Measurements from ENCODE around the gene SCYL1.
A peak's percentile ranks its signal among the peaks of the same experiment; 100 is the strongest.

The SCYL1 gene

DNA sequence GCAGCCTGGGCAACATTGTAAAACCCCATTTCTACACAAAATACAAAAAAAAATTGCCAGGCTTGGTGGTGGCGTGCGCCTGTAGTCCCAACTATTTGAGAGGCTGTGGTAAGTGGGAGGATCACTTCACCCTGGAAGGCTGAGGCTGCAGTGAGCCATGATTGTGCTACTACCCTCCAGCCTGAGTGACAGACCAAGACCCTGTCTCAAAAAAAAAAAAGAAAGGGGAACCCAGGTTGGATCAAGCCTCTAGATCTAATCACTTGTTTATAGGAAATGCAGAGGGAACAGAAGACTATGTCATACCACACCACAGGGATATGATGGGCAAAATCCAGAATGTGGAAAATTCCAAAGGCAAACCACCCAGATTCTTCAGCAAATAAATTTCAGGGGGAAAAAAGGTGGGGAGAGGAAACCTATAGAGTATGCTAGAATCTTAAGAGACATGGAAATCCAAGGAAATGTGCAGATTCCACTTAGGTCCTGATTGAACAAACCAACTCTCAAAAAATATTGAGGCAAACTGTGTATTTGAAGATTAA, 42.5 kb upstream of the SCYL1 start:
- peak in 1 of 2 donors; percentile 26 for DNase-seq (ENCODE audit: low read depth in 2 of 2)
- no peak overlapping the region for H3K4me3 ChIP-seq (replicated peaks in 1 of 2; ENCODE audit: low read depth in 2 of 2, low read length in 2 of 2)

DNA sequence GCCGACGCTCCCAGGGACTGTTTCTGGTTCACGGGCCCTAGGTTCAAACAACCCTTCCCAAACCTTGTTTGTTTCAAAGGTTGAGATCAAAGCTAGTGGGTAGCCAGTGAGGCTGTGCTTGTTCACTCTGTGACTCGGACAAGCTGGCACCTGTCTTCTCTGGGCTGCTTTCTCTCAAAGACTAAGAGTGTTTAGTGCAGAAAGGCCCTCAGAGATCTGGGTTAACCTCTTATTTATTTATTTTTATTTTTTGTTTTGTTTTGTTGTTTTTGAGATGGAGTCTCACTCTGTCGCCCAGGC, 39.0 kb upstream of the SCYL1 start:
- no peak for DNase-seq (ENCODE audit: low read depth in 2 of 2)
- TF ChIP-seq CTCF (IDR thresholded peaks at IDR 0.05; ENCODE audit: low read depth, low read length), result no peak
- no peak overlapping the region for H3K4me3 ChIP-seq (replicated peaks in 1 of 2; ENCODE audit: low read depth in 2 of 2, low read length in 2 of 2)

More for the DNA sequence above, 42.5 kb upstream of the SCYL1 start:
- TF ChIP-seq CTCF (IDR thresholded peaks at IDR 0.05; ENCODE audit: low read depth, low read length), result no peak

GRCh38 chr11:65486570-65487466, 38.1 kb upstream of the SCYL1 start:
- H3K4me3 ChIP-seq (replicated peaks in 1 of 2; ENCODE audit: low read depth in 2 of 2, low read length in 2 of 2), result no peak overlapping the region
- no peak for TF ChIP-seq CTCF (IDR thresholded peaks at IDR 0.05; ENCODE audit: low read depth, low read length)
- DNase-seq (ENCODE audit: low read depth in 2 of 2), result no peak

DNA sequence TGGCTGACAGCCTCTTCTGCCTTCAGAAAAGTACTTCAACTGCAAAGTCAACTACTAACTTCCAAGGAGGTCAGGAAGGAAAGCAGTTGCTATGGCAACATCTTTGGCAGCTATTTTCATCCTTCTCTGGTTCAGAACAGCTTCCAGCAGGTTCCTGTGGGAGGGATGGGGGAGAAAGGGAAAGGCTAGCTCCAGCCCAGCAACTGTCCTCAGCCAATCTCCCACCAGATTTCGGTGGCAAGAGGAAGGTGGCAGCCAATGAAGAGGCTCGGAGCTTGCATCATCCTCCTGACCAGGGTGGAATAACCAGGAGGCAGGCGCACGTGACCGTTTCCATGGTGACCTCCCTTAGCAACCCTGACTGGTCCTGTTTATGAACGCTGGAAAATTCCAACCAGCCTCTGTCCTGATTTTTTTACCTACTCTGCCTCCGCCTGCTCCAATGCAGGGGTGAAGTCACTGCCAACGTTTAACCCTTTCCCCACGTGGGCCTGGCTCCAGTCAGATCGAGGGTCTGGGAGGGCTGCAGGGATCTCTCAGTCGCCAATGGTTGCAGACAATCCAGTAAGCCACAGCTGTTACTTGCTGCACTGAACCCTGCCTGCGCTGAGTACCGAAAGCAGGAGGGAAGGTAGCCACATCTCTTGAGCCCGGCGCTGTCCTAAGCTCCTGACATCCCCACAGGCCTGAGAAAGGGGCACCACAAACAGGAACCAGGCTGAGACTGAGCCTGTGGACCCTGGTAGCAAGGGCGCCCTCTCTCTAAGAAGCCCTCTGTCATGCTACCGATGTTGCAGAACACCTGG, 37.2 kb upstream of the SCYL1 start:
- DNase-seq (ENCODE audit: low read depth in 2 of 2), result peak; percentile 100
- no peak for TF ChIP-seq CTCF (IDR thresholded peaks at IDR 0.05; ENCODE audit: low read depth, low read length)
- peak overlapping the region; percentile 6 to 21 for H3K4me3 ChIP-seq (replicated peaks in 1 of 2; ENCODE audit: low read depth in 2 of 2, low read length in 2 of 2)

- H3K4me3 ChIP-seq (replicated peaks in 1 of 2; ENCODE audit: low read depth in 2 of 2, low read length in 2 of 2), result peak overlapping the region; percentile 6 to 21
- DNase-seq (ENCODE audit: low read depth in 2 of 2), result peak; percentile 70 to 80
- no peak for TF ChIP-seq CTCF (IDR thresholded peaks at IDR 0.05; ENCODE audit: low read depth, low read length)
Measured at GRCh38 chr11:65488273-65489034, 36.4 kb upstream of the SCYL1 start.

DNA sequence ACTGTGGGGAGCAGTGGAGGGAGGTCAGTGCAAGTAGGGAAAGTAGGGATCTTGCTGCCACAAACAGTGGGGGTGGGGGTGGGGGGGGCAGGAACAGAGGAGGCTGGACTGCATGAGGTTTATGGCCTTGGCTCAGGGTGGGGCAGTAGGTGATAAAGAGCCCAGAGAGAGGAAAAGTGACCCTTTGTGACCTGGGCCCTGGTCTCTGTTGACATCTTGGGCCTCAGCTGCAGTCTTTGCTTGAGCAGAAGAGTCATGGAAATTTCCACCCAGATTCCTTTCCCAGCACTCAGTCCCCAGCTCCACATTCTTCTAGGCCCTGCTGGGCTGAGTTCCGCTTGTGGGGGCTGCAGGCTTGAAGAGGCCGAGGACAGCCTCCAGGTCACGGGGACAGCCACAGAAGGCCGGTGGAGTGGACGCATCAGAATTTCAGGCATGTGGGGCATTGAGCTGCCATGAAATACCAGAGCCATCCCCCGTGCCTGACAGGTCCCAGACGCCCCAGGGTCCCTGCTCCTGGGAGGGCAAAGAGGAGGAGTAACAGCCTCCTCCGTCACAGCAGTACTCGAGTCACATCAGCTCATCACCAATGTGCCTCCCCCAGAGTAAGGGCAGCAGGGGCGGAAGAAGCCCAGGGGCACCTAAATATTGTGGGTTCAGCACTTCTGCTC, 35.7 kb upstream of the SCYL1 start:
- DNase-seq (ENCODE audit: low read depth in 2 of 2), result peak; percentile 86 to 89
- H3K4me3 ChIP-seq (replicated peaks in 1 of 2; ENCODE audit: low read depth in 2 of 2, low read length in 2 of 2), result no peak overlapping the region
- no peak for TF ChIP-seq CTCF (IDR thresholded peaks at IDR 0.05; ENCODE audit: low read depth, low read length)
